KMS-11 (cell line): ENCODE data around the gene VPS11.
A peak's percentile ranks its signal among the peaks of the same experiment; 100 is the strongest.

Experiments used
- H2AFZ ChIP-seq: fragments of 200-600 bp; sonication (generic); 2 replicates; pipeline ENCODE4 v1.6.1; 2016; ENCODE audit warnings: antibody characterized with exemption, mixed run types, low read depth
- H3K27ac ChIP-seq: fragments of 200-600 bp; sonication (generic); 2 replicates; pipeline ENCODE4 v1.6.1; 2016; ENCODE audit warnings: mild to moderate bottlenecking, mixed run types
- H3K27me3 ChIP-seq: fragments of 200-600 bp; sonication (generic); 2 replicates; pipeline ENCODE4 v1.6.1; 2017; ENCODE audit warnings: mild to moderate bottlenecking, low read depth, mixed run types, moderate library complexity; ENCODE audit not compliant: insufficient read depth
- H3K36me3 ChIP-seq: fragments of 200-600 bp; sonication (generic); 2 replicates; pipeline ENCODE4 v1.6.1; 2017; ENCODE audit warnings: mild to moderate bottlenecking, mixed run types; ENCODE audit not compliant: insufficient read depth
- H3K4me1 ChIP-seq: fragments of 200-600 bp; sonication (generic); 2 replicates; pipeline ENCODE4 v1.6.1; 2016; ENCODE audit warnings: mild to moderate bottlenecking, low read depth, mixed run types; ENCODE audit not compliant: poor library complexity, severe bottlenecking
- H3K4me2 ChIP-seq: fragments of 200-600 bp; sonication (generic); 2 replicates; pipeline ENCODE4 v1.7.0; 2016; ENCODE audit warnings: mild to moderate bottlenecking, mixed run types
- H3K4me3 ChIP-seq: fragments of 200-600 bp; sonication (generic); IDR thresholded peaks from 2 replicates; pipeline ENCODE4 v1.6.1; 2017; ENCODE audit warnings: low read depth, low read length, mixed read lengths; ENCODE audit not compliant: insufficient read depth
- H3K79me2 ChIP-seq: fragments of 200-600 bp; sonication (generic); 2 replicates; pipeline ENCODE4 v1.6.1; 2016; ENCODE audit warnings: low read depth, mixed run types; ENCODE audit not compliant: insufficient read depth
- H3K9ac ChIP-seq: fragments of 200-600 bp; sonication (generic); 2 replicates; pipeline ENCODE4 v1.6.1; 2016; ENCODE audit warnings: mild to moderate bottlenecking, mixed run types
- H4K20me1 ChIP-seq: fragments of 200-600 bp; sonication (generic); 2 replicates; pipeline ENCODE4 v1.6.1; 2016; ENCODE audit warnings: mild to moderate bottlenecking, mixed run types; ENCODE audit not compliant: insufficient read depth
- CTCF ChIP-seq: fragments of 200-600 bp; sonication (generic); conservative IDR thresholded peaks from 2 replicates; pipeline ENCODE4 v1.6.1; 2017; ENCODE audit warnings: low read depth, mild to moderate bottlenecking, antibody characterized with exemption, low read length, moderate library complexity, mixed read lengths

Gene VPS11

DNA sequence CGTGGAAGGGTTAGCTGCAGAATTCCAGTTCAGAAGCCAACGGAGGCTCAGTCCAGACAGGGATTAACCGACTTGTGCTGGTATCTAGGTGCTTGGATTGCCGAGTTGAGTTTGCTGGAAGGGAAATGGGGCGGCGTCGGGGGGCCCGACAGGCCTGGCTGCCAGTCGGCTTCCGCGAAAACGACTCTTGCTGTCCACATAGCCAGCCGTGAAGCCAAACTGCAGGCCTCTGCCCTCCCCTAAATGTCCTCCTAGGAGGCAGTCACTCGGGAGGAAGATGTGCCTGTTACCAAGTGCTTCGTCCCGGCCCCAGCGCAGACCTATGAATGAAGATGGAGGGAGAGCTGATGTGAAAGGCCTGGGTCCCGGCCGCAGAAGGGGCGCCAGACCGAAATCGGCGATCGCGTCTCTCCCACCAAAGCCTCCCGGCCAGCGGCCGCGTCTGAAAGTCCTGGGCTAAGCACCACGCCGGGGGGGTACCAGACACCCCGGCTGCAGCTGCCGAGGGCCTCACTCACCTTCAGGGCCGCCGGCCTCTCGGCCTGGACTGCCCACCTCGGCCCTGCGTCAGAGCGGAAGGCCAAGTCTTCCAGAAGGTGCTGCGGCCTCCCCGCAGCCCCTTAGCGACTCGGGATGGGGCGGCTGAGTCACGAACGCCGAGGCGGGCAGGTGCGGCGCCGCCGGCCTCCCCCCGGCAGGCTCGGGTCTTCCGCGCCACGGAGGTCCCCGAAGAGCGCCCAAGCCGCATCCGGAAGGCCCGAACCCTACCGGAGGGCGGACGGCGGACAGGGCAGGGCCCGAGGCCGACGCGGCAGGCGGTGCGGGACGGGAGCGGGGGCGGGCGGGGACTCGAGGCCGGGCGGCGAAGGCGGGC, 26.6 kb downstream of the VPS11 start:
- peak overlapping the region; percentile 69 for H3K27ac ChIP-seq
- no peak for TF ChIP-seq CTCF
- H3K79me2 ChIP-seq, result peaks cover 24% of the 10 kb centered on the region
- H2AFZ ChIP-seq, result no peak overlapping the region
- H3K4me1 ChIP-seq, result peaks cover 21% of the 10 kb centered on the region
- peak overlapping the region; percentile 91 for H3K4me2 ChIP-seq
- no peaks in the 10 kb centered on the region for H3K27me3 ChIP-seq
- H3K4me3 ChIP-seq, result no peak overlapping the region
- H3K9ac ChIP-seq, result peak overlapping the region; percentile 87
- H4K20me1 ChIP-seq, result peaks cover 9% of the 10 kb centered on the region
- 0 out of 2 replicates have a peak, but pooled peaks cover 3% of the 10 kb centered on the region for H3K36me3 ChIP-seq

DNA sequence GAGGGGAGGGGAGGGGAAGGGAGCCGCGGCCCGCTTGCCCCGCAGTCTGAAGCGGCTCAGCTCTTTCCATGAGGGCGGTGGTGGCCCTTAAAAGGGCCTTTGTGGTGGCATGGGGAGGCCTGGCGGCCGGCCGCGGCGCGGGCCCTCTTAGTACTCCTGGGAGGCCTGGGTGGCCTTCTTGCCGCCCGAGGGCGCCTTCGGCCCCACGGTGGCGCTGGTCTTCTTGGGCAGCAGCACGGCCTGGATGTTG, 27.1 kb downstream of the VPS11 start:
- Histone ChIP-seq H3K27ac (peak overlapping the region; percentile 69), H3K9ac (peak overlapping the region; percentile 87), H4K20me1 (peaks cover 9% of the 10 kb centered on the region), H3K4me1 (peaks cover 22% of the 10 kb centered on the region), H3K79me2 (peaks cover 27% of the 10 kb centered on the region), H2AFZ (no peak overlapping the region), H3K36me3 (0 out of 2 replicates have a peak, but pooled peaks cover 3% of the 10 kb centered on the region), H3K27me3 (no peaks in the 10 kb centered on the region), H3K4me3 (no peak overlapping the region), H3K4me2 (peak overlapping the region; percentile 25; the same call in 1 of the 2 replicates)
- TF ChIP-seq CTCF, result 0 out of 2 replicates have a peak, but pooled peaks have one; percentile 14

GRCh38 chr11:119095066-119095880, 27.7 kb downstream of the VPS11 start:
- H3K4me2 ChIP-seq, result peak overlapping the region; percentile 71
- peak overlapping the region; percentile 87 for H3K9ac ChIP-seq
- H2AFZ ChIP-seq, result peak overlapping the region; percentile 17; the same call in 1 of the 2 replicates
- peaks cover 32% of the 10 kb centered on the region for H3K79me2 ChIP-seq
- peak; percentile 2; the same call in 1 of the 2 replicates for TF ChIP-seq CTCF
- H4K20me1 ChIP-seq, result peaks cover 9% of the 10 kb centered on the region
- no peak overlapping the region for H3K4me3 ChIP-seq
- 0 out of 2 replicates have a peak, but pooled peaks cover 3% of the 10 kb centered on the region for H3K36me3 ChIP-seq
- H3K27me3 ChIP-seq, result no peaks in the 10 kb centered on the region
- peaks cover 27% of the 10 kb centered on the region for H3K4me1 ChIP-seq
- H3K27ac ChIP-seq, result peak overlapping the region; percentile 69

GRCh38 chr11:119099711-119100110, 32.1 kb downstream of the VPS11 start:
- Histone ChIP-seq H3K36me3 (no peaks in the 10 kb centered on the region), H3K27ac (no peak overlapping the region), H3K4me1 (peaks cover 32% of the 10 kb centered on the region), H3K4me2 (peak overlapping the region; percentile 94; the same call in 1 of the 2 replicates), H3K9ac (no peak overlapping the region), H3K27me3 (no peaks in the 10 kb centered on the region), H2AFZ (no peak overlapping the region), H3K4me3 (no peak overlapping the region), H3K79me2 (peaks cover 25% of the 10 kb centered on the region; the same call in 1 of the 2 replicates), H4K20me1 (no peaks in the 10 kb centered on the region)
- TF ChIP-seq CTCF, result no peak
